HepG2 (cell line): ENCODE results near the gene LRRC3C. TPM values are rescaled to one million over a fixed set of nuclear protein-coding genes. Genes with fewer than 3 reads are reported as not detected.

Experiments
- LCORL ChIP-seq, 2 experiments: fragments of 450-650 bp in 1 of 2; sonication (generic) in 1 of 2; formaldehyde crosslinking in 1 of 2; IDR thresholded peaks; 2 replicates each; pipeline versions ENCODE4 v1.5.0 to v1.6.1; 2017 to 2020; ENCODE audit warnings: antibody characterized with exemption in 1 of 2, missing genetic modification reagents in 1 of 2
- MTF2 ChIP-seq: sonication (generic); formaldehyde crosslinking; IDR thresholded peaks from 2 replicates; pipeline ENCODE4 v1.5.0; 2020; ENCODE audit warnings: missing genetic modification reagents, borderline replicate concordance
- MZF1 ChIP-seq: sonication (generic); formaldehyde crosslinking; IDR thresholded peaks from 2 replicates; pipeline ENCODE4 v1.8.1; 2023; ENCODE audit warnings: mild to moderate bottlenecking, missing genetic modification reagents, borderline replicate concordance
- NR1H2 ChIP-seq: sonication (generic); formaldehyde crosslinking; IDR thresholded peaks from 2 replicates; pipeline ENCODE4 v1.8.1; 2022; ENCODE audit warnings: low read depth, missing genetic modification reagents, borderline replicate concordance
- POGZ ChIP-seq: sonication (generic); formaldehyde crosslinking; IDR thresholded peaks from 2 replicates; pipeline ENCODE4 v1.4.0; 2020; ENCODE audit warnings: mild to moderate bottlenecking, missing genetic modification reagents
- RFX5 ChIP-seq: IDR thresholded peaks from 2 replicates; pipeline ENCODE4 v1.6.1; 2011; ENCODE audit warnings: low read depth, low read length, improper control_type of control experiment
- RORA ChIP-seq: sonication (generic); formaldehyde crosslinking; IDR thresholded peaks from 2 replicates; pipeline ENCODE4 v1.5.0; 2020; ENCODE audit warnings: mild to moderate bottlenecking, missing genetic modification reagents, moderate library complexity
- ZKSCAN8 ChIP-seq: IDR thresholded peaks from 2 replicates; pipeline ENCODE4 v1.6.1; 2016; ENCODE audit warnings: borderline replicate concordance, missing genetic modification reagents, missing compliant biosample characterization
- ZMYM2 ChIP-seq: sonication (generic); formaldehyde crosslinking; IDR thresholded peaks from 2 replicates; pipeline ENCODE4 v1.8.0; 2022; ENCODE audit warnings: mild to moderate bottlenecking, missing genetic modification reagents
- ZNF282 ChIP-seq: fragments of 450-650 bp; IDR thresholded peaks from 2 replicates; pipeline ENCODE4 v1.6.1; 2018; ENCODE audit not compliant: partially characterized antibody
- ZNF335 ChIP-seq: sonication (generic); formaldehyde crosslinking; IDR thresholded peaks from 2 replicates; pipeline ENCODE4 v1.4.0; 2020; ENCODE audit warnings: missing genetic modification reagents
- ZNF33A ChIP-seq: sonication (generic); formaldehyde crosslinking; IDR thresholded peaks from 2 replicates; pipeline ENCODE4 v1.5.1; 2020; ENCODE audit warnings: missing genetic modification reagents, mild to moderate bottlenecking, moderate library complexity, borderline replicate concordance
- polyA plus RNA-seq, 8 experiments: library from polyadenylated mRNA; depleted of rRNA in 3 of 8; stranded (reverse) in 7 of 8; unstranded in 1 of 8; fragments of >200 nt; fragmentation: Illumina TruSeq in 4 of 8; extraction: Trizol in 4 of 8; gene quantifications; 2 replicates each; pipeline versions ENCODE4 v1.2.1 to v1.2.3, GENCODE V29; 2011 to 2016; ENCODE audit warnings: low read depth in 4 of 8, missing spikeins in 1 of 8, mixed read lengths in 1 of 8; ENCODE audit not compliant: insufficient read depth in 1 of 8
- total RNA-seq, 5 experiments: library from RNA; depleted of rRNA; stranded (reverse); fragments of >200 nt; fragmentation: Illumina TruSeq; extraction: Trizol; gene quantifications; 2 replicates each; pipeline ENCODE4 v1.2.3, GENCODE V29; 2016; ENCODE audit warnings: low read depth in 1 of 5
- TF ChIP-seq, protein P1 (sequence below), 2 experiments: sonication (generic) in 1 of 2; formaldehyde crosslinking in 1 of 2; IDR thresholded peaks; 2 replicates each; pipeline versions ENCODE4 v1.4.0 to v1.6.1; 2016 to 2020; ENCODE audit warnings: borderline replicate concordance in 1 of 2, low read depth in 1 of 2, mild to moderate bottlenecking in 1 of 2, missing genetic modification reagents in 1 of 2
- TF ChIP-seq, protein P2 (sequence below): sonication (generic); formaldehyde crosslinking; IDR thresholded peaks from 2 replicates; pipeline ENCODE4 v1.4.0; 2020; ENCODE audit warnings: low read depth, mild to moderate bottlenecking, missing genetic modification reagents
- TF ChIP-seq, protein P3 (sequence below): sonication (generic); formaldehyde crosslinking; IDR thresholded peaks from 2 replicates; pipeline ENCODE4 v1.8.1; 2023; ENCODE audit warnings: mild to moderate bottlenecking, inconsistent platforms, moderate library complexity, missing genetic modification reagents, borderline replicate concordance
- TF ChIP-seq, protein P4 (sequence below): sonication (generic); formaldehyde crosslinking; IDR thresholded peaks from 2 replicates; pipeline ENCODE4 v1.9.0; 2021; ENCODE audit warnings: missing genetic modification reagents, mild to moderate bottlenecking, borderline replicate concordance

The LRRC3C gene
- total and polyA plus RNA-seq, 2 of the 13 experiments (the other 11 are each of a cell fraction or from before 2014, with no cell fraction given), result 0.17 TPM; not detected in 1

DNA sequence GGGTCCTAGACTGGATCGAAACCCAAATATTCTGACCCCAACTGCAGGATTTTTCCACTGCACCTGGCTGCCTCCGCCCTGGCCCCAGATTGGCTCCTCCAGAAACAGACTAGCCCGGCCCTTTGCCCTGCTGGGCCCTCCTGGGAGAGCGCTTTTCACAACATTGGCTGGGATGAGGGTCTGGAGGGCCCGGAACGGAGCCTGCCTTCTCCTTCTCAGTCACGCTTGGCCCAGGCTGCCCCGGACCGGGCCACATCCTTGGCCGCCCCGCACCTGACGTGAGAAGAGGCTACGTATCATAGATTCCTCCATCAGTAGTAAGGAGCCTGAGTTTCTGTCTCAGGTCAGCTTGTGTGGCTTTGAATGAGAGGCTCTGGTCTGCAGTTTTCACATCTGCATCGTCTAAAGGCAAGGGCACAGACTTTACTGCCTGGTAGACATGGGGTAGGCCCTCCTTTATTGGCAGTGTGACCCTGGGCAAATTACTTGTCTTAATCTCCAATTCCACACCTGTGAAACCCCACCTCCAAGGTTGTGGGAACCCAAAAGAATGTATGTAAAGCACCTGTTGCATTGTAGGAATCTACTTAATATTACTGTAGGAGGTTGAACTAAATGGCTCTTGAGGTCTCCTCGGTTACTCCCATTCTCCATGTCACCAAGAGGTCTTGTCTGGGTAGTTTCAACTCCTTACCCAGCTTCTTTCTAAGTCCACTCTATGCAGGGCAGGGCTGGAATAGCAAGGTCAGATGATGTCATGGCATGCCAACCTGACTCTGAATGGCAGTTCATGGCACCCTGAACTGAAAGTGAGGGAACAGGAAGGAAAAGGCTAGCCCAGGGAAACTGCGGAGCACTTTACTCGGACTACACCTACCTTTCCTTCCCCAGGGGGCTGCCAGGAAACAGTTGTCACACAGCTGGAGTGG, 661 bp downstream of the LRRC3C start (continued):
- TF ChIP-seq MTF2 (CRISPR knock-in tag), result no peak
- TF ChIP-seq, protein P1, sequence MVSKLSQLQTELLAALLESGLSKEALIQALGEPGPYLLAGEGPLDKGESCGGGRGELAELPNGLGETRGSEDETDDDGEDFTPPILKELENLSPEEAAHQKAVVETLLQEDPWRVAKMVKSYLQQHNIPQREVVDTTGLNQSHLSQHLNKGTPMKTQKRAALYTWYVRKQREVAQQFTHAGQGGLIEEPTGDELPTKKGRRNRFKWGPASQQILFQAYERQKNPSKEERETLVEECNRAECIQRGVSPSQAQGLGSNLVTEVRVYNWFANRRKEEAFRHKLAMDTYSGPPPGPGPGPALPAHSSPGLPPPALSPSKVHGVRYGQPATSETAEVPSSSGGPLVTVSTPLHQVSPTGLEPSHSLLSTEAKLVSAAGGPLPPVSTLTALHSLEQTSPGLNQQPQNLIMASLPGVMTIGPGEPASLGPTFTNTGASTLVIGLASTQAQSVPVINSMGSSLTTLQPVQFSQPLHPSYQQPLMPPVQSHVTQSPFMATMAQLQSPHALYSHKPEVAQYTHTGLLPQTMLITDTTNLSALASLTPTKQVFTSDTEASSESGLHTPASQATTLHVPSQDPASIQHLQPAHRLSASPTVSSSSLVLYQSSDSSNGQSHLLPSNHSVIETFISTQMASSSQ (IDR thresholded peaks at IDR 0.05; ENCODE audit: low read depth), result no peak
- TF ChIP-seq, protein P1 (CRISPR knock-in tag; IDR thresholded peaks at IDR 0.05; ENCODE audit: borderline replicate concordance), result 0 out of 2 replicates have a peak, but pooled peaks have one; percentile 37
- no peak for TF ChIP-seq RFX5
- TF ChIP-seq, protein P2, sequence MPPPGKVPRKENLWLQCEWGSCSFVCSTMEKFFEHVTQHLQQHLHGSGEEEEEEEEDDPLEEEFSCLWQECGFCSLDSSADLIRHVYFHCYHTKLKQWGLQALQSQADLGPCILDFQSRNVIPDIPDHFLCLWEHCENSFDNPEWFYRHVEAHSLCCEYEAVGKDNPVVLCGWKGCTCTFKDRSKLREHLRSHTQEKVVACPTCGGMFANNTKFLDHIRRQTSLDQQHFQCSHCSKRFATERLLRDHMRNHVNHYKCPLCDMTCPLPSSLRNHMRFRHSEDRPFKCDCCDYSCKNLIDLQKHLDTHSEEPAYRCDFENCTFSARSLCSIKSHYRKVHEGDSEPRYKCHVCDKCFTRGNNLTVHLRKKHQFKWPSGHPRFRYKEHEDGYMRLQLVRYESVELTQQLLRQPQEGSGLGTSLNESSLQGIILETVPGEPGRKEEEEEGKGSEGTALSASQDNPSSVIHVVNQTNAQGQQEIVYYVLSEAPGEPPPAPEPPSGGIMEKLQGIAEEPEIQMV, result no peak; the same call in 1 of the 2 replicates
- TF ChIP-seq NR1H2, result no peak
- TF ChIP-seq ZNF335, result no peak; the same call in 1 of the 2 replicates
- TF ChIP-seq, protein P3, sequence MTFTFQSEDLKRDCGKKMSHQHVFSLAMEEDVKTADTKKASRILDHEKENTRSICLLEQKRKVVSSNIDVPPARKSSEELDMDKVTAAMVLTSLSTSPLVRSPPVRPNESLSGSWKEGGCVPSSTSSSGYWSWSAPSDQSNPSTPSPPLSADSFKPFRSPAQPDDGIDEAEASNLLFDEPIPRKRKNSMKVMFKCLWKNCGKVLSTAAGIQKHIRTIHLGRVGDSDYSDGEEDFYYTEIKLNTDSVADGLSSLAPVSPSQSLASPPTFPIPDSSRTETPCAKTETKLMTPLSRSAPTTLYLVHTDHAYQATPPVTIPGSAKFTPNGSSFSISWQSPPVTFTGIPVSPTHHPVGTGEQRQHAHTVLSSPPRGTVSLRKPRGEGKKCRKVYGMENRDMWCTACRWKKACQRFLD, result peak; percentile 27; the same call in 1 of the 2 replicates
- TF ChIP-seq LCORL (IDR thresholded peaks at IDR 0.05), result no peak
- TF ChIP-seq LCORL (CRISPR knock-in tag; IDR thresholded peaks at IDR 0.05), result peak; percentile 68
- TF ChIP-seq, protein P4, sequence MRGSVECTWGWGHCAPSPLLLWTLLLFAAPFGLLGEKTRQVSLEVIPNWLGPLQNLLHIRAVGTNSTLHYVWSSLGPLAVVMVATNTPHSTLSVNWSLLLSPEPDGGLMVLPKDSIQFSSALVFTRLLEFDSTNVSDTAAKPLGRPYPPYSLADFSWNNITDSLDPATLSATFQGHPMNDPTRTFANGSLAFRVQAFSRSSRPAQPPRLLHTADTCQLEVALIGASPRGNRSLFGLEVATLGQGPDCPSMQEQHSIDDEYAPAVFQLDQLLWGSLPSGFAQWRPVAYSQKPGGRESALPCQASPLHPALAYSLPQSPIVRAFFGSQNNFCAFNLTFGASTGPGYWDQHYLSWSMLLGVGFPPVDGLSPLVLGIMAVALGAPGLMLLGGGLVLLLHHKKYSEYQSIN (CRISPR knock-in tag), result no peak
- TF ChIP-seq ZNF33A (CRISPR knock-in tag), result 0 out of 2 replicates have a peak, but pooled peaks have one; percentile 27
- no peak for TF ChIP-seq POGZ
- TF ChIP-seq MZF1 (CRISPR knock-in tag), result no peak
- no peak for TF ChIP-seq ZMYM2 (CRISPR knock-in tag)
- TF ChIP-seq ZKSCAN8 (CRISPR knock-in tag), result no peak
- no peak for TF ChIP-seq RORA (CRISPR knock-in tag)
- TF ChIP-seq ZNF282, result no peak
